ENCODE measurements around the gene BDKRB2.
"Not testable (repeated sequence)": the region's sequence is repeated elsewhere in the genome, so short reads cannot be mapped to it uniquely, and the experiment has no call there.

BDKRB2 gene

GRCh38 chr14:96229315-96229714 lies 24.7 kb downstream of the BDKRB2 start:
- DNase-seq, result no peak

GRCh38 chr14:96231056-96231455 lies 26.4 kb downstream of the BDKRB2 start:
- DNase-seq, result no peak

- no peak for DNase-seq
These were observed 27.0 kb downstream of the BDKRB2 start for GRCh38 chr14:96231526-96232130.

GRCh38 chr14:96232506-96232905 lies 27.9 kb downstream of the BDKRB2 start:
- no peak for DNase-seq

GRCh38 chr14:96233661-96234060 lies 29.0 kb downstream of the BDKRB2 start:
- no peak for DNase-seq

- no peak for DNase-seq
These were observed 30.8 kb downstream of the BDKRB2 start for GRCh38 chr14:96235426-96235825.

- no peak for DNase-seq
These were observed 33.0 kb downstream of the BDKRB2 start for GRCh38 chr14:96237641-96238040.

- no peak for DNase-seq
These were observed 34.1 kb downstream of the BDKRB2 start for GRCh38 chr14:96238676-96239265.

GRCh38 chr14:96239711-96240141 lies 35.1 kb downstream of the BDKRB2 start:
- no peak for DNase-seq

- no peak for DNase-seq
These were observed 36.0 kb downstream of the BDKRB2 start for GRCh38 chr14:96240641-96241040.

- no peak for DNase-seq
These were observed 37.5 kb downstream of the BDKRB2 start for GRCh38 chr14:96242126-96242525.

- DNase-seq, result no peak
These were observed 39.1 kb downstream of the BDKRB2 start for GRCh38 chr14:96243785-96244184.

GRCh38 chr14:96245074-96245473 lies 40.4 kb downstream of the BDKRB2 start:
- DNase-seq, result not testable (repeated sequence)

- no peak for DNase-seq
These were observed 41.3 kb downstream of the BDKRB2 start for GRCh38 chr14:96245710-96246538.

- no peak for DNase-seq
These were observed 41.9 kb downstream of the BDKRB2 start for GRCh38 chr14:96246539-96246847.

GRCh38 chr14:96247031-96247430 lies 42.4 kb downstream of the BDKRB2 start:
- DNase-seq, result no peak

- DNase-seq, result no peak
These were observed 44.4 kb downstream of the BDKRB2 start for GRCh38 chr14:96249029-96249428.

GRCh38 chr14:96250485-96250884 lies 45.8 kb downstream of the BDKRB2 start:
- DNase-seq, result no peak

GRCh38 chr14:96251656-96252155 lies 47.1 kb downstream of the BDKRB2 start:
- DNase-seq, result no peak

- DNase-seq, result no peak
These were observed 47.8 kb downstream of the BDKRB2 start for GRCh38 chr14:96252323-96252998.

GRCh38 chr14:96252999-96253539 lies 48.4 kb downstream of the BDKRB2 start:
- no peak for DNase-seq

- DNase-seq, result no peak
These were observed 50.0 kb downstream of the BDKRB2 start for GRCh38 chr14:96254687-96255086.

All from stimulated activated CD4-positive, alpha-beta T cell treated with anti-CD3 and anti-CD28 coated beads, Interleukin-12 subunit alpha, Interleukin-12 subunit beta, amount 100 ng/mL, for 4 hours (primary cell).